H1 (cell line): ENCODE measurements around the gene FAM149A. TPM values are rescaled to one million over a fixed set of nuclear protein-coding genes. Genes with fewer than 3 reads are reported as not detected.

Experiments
- CTCF ChIA-PET: fragments of 300-600 bp; sonication (Branson Sonifier 250); formaldehyde crosslinking; loops from one replicate; lab custom pipeline; 2021; ENCODE audit not compliant: partially characterized antibody; lab: Charles Lee
- POLR2A ChIA-PET: fragments of 300-600 bp; sonication (Branson Sonifier 250); formaldehyde crosslinking; loops from one replicate; lab custom pipeline; 2021; ENCODE audit warnings: inconsistent platforms; ENCODE audit not compliant: partially characterized antibody; lab: Charles Lee
- DNase-seq, 2 experiments: peaks; one replicate each; pipeline versions ENCODE4 v3.0.0 to v3.0.0-alpha.2; 2010 to 2022; ENCODE audit warnings: low spot score in 2 of 2, low read depth in 1 of 2, mixed read lengths in 1 of 2
- FAIRE-seq: peaks from 2 replicates; lab custom pipeline; 2011; peaks lifted over from hg19 to GRCh38; lab: Jason Lieb, UNC
- H2AFZ ChIP-seq: 2 replicates; pipeline ENCODE4 v1.8.1; 2012; ENCODE audit warnings: low read length, inconsistent platforms
- H2AK5ac ChIP-seq: 2 replicates; pipeline ENCODE4 v1.6.1; 2013; ENCODE audit warnings: low read depth, low read length
- H2BK120ac ChIP-seq: replicated peaks from 2 replicates; pipeline ENCODE3; 2013; ENCODE audit warnings: low read depth, low read length, inconsistent platforms
- H2BK12ac ChIP-seq: 2 replicates; pipeline ENCODE4 v1.6.1; 2013; ENCODE audit warnings: low read depth, low read length
- H2BK15ac ChIP-seq: 2 replicates; pipeline ENCODE4 v1.6.1; 2013; ENCODE audit warnings: low read length
- H2BK20ac ChIP-seq: 2 replicates; pipeline ENCODE4 v1.6.1; 2013; ENCODE audit warnings: low read length
- H2BK5ac ChIP-seq: 2 replicates; pipeline ENCODE4 v1.6.1; 2013; ENCODE audit warnings: low read depth, low read length
- H3K14ac ChIP-seq: 2 replicates; pipeline ENCODE4 v1.6.1; 2013; ENCODE audit warnings: inconsistent platforms; ENCODE audit not compliant: insufficient read length
- H3K18ac ChIP-seq: 2 replicates; pipeline ENCODE4 v1.6.1; 2013; ENCODE audit warnings: low read length; ENCODE audit errors: extremely low read depth
- H3K23ac ChIP-seq: 2 replicates; pipeline ENCODE4 v1.6.1; 2013; ENCODE audit warnings: inconsistent platforms; ENCODE audit not compliant: insufficient read length
- H3K23me2 ChIP-seq: 2 replicates; pipeline ENCODE4 v1.6.1; 2013; ENCODE audit warnings: low read depth, low read length
- H3K27ac ChIP-seq: 2 replicates; pipeline ENCODE4 v1.6.1; 2011; ENCODE audit warnings: low read depth, low read length, inconsistent platforms
- H3K27me3 ChIP-seq, 4 experiments: replicated peaks in 1 of 4; 1 replicate in 1 of 4; 2 replicates in 3 of 4; pipeline versions ENCODE4 v1.6.1 to v1.8.1; 2011 to 2013; ENCODE audit warnings: low read length in 3 of 4, mild to moderate bottlenecking in 3 of 4, inconsistent platforms in 2 of 4, mixed read lengths in 2 of 4, moderate library complexity in 1 of 4; ENCODE audit not compliant: control insufficient read depth in 3 of 4, insufficient read depth in 3 of 4; ENCODE audit errors: extremely low read depth in 1 of 4
- H3K36me3 ChIP-seq, 4 experiments: 2 replicates each; pipeline versions ENCODE4 v1.6.1 to v1.8.1; 2011 to 2013; ENCODE audit warnings: mild to moderate bottlenecking in 4 of 4, low read length in 3 of 4, moderate library complexity in 2 of 4, control low read depth in 1 of 4, inconsistent platforms in 1 of 4; ENCODE audit not compliant: insufficient read depth in 4 of 4, control insufficient read depth in 2 of 4
- H3K4ac ChIP-seq: replicated peaks from 2 replicates; pipeline ENCODE3; 2013; ENCODE audit warnings: low read length, low read depth, mixed read lengths, inconsistent platforms; ENCODE audit not compliant: insufficient read length
- H3K4me1 ChIP-seq, 4 experiments: replicated peaks in 1 of 4; 1 replicate in 1 of 4; 2 replicates in 3 of 4; pipeline versions ENCODE4 v1.6.1 to v1.8.1; 2011 to 2013; ENCODE audit warnings: low read length in 3 of 4, inconsistent platforms in 2 of 4, mixed read lengths in 1 of 4; ENCODE audit not compliant: insufficient read depth in 4 of 4, control insufficient read depth in 3 of 4
- H3K4me2 ChIP-seq, 2 experiments: 2 replicates each; pipeline versions ENCODE4 v1.6.1 to v1.8.1; 2011 to 2013; ENCODE audit warnings: low read depth in 2 of 2, low read length in 2 of 2, control low read depth in 1 of 2, inconsistent platforms in 1 of 2, mild to moderate bottlenecking in 1 of 2; ENCODE audit not compliant: insufficient read depth in 1 of 2
- H3K4me3 ChIP-seq, 4 experiments: fragments of 200-600, 300-600 bp in 1 of 4; sonication (generic), shearing (Covaris generic), sonication (Bioruptor Twin) in 1 of 4; 2 replicates each; pipeline versions ENCODE4 v1.5.1 to v1.8.1; 2011 to 2016; ENCODE audit warnings: low read length in 4 of 4, low read depth in 3 of 4, control low read depth in 2 of 4, inconsistent platforms in 2 of 4, mild to moderate bottlenecking in 2 of 4, mixed read lengths in 1 of 4, moderate library complexity in 1 of 4; ENCODE audit not compliant: insufficient read depth in 2 of 4; ENCODE audit errors: extremely low read depth in 1 of 4
- H3K56ac ChIP-seq: replicated peaks from 2 replicates; pipeline ENCODE3; 2013; ENCODE audit warnings: low read depth, mild to moderate bottlenecking, mixed read lengths, low read length, inconsistent platforms; ENCODE audit not compliant: insufficient read length
- H3K79me1 ChIP-seq: 2 replicates; pipeline ENCODE4 v1.6.1; 2013; ENCODE audit warnings: low read depth, low read length, control low read depth
- H3K79me2 ChIP-seq, 2 experiments: 2 replicates each; pipeline versions ENCODE4 v1.6.1 to v1.8.1; 2012 to 2013; ENCODE audit warnings: low read length in 2 of 2, mild to moderate bottlenecking in 2 of 2, inconsistent platforms in 1 of 2; ENCODE audit not compliant: insufficient read depth in 2 of 2, control insufficient read depth in 1 of 2
- H3K9ac ChIP-seq, 4 experiments: replicated peaks in 1 of 4; 1 replicate in 1 of 4; 2 replicates in 3 of 4; pipeline versions ENCODE4 v1.6.1 to v1.8.1; 2011 to 2013; ENCODE audit warnings: low read depth in 3 of 4, low read length in 3 of 4, control low read depth in 2 of 4, mild to moderate bottlenecking in 2 of 4, moderate library complexity in 2 of 4, inconsistent platforms in 1 of 4; ENCODE audit errors: extremely low read depth in 1 of 4
- H3K9me3 ChIP-seq, 2 experiments: 2 replicates each; pipeline versions ENCODE4 v1.6.1 to v1.8.1; 2012 to 2013; ENCODE audit warnings: mild to moderate bottlenecking in 2 of 2, moderate library complexity in 2 of 2, control low read depth in 1 of 2, inconsistent platforms in 1 of 2, low read depth in 1 of 2, low read length in 1 of 2, mixed read lengths in 1 of 2; ENCODE audit not compliant: insufficient read depth in 2 of 2
- H4K20me1 ChIP-seq, 2 experiments: replicated peaks in 1 of 2; 2 replicates each; pipeline versions ENCODE3 to v1.8.1; 2011 to 2013; ENCODE audit warnings: inconsistent platforms in 2 of 2, low read length in 2 of 2, mild to moderate bottlenecking in 1 of 2; ENCODE audit not compliant: insufficient read depth in 2 of 2, control insufficient read depth in 1 of 2
- H4K5ac ChIP-seq: 2 replicates; pipeline ENCODE4 v1.6.1; 2013; ENCODE audit warnings: low read length, low read depth, mixed read lengths, inconsistent platforms; ENCODE audit not compliant: insufficient read length
- H4K8ac ChIP-seq: 2 replicates; pipeline ENCODE4 v1.8.0; 2013; ENCODE audit warnings: mild to moderate bottlenecking, moderate library complexity, low read length, inconsistent platforms; ENCODE audit not compliant: insufficient read depth; ENCODE audit errors: extremely low read depth
- H4K91ac ChIP-seq: replicated peaks from 2 replicates; pipeline ENCODE3; 2013; ENCODE audit warnings: low read length, mixed read lengths, inconsistent platforms; ENCODE audit not compliant: insufficient read length
- ASH2L ChIP-seq: fragments of 200-600, 300-600 bp; sonication (generic); IDR thresholded peaks from one replicate; pipeline ENCODE4 v1.7.1; 2017; ENCODE audit warnings: low read length
- E2F6 ChIP-seq: IDR thresholded peaks from 2 replicates; pipeline ENCODE4 v1.6.1; 2012; ENCODE audit warnings: inconsistent platforms
- HDAC6 ChIP-seq: IDR thresholded peaks from one replicate; pipeline ENCODE4 v1.7.1; 2012; ENCODE audit warnings: low read depth, mild to moderate bottlenecking, inconsistent platforms, low read length, moderate library complexity
- KDM1A ChIP-seq: fragments of 200-600, 300-600 bp; sonication (generic); IDR thresholded peaks from 2 replicates; pipeline ENCODE4 v1.7.1; 2016; ENCODE audit warnings: mild to moderate bottlenecking, low read length, borderline replicate concordance
- KDM4A ChIP-seq: IDR thresholded peaks from one replicate; pipeline ENCODE4 v1.7.1; 2012; ENCODE audit warnings: low read depth, mild to moderate bottlenecking, moderate library complexity, low read length, inconsistent platforms; ENCODE audit not compliant: severe bottlenecking
- MAFK ChIP-seq: IDR thresholded peaks from 2 replicates; pipeline ENCODE4 v1.6.1; 2012; ENCODE audit warnings: low read depth, mild to moderate bottlenecking, improper control_type of control experiment, low read length
- PHF8 ChIP-seq: fragments of 200-600 bp; sonication (generic); conservative IDR thresholded peaks from 2 replicates; pipeline ENCODE4 v1.7.1; 2012; ENCODE audit warnings: low read depth, mild to moderate bottlenecking, inconsistent platforms, low read length, moderate library complexity
- RAD21 ChIP-seq, 2 experiments: IDR thresholded peaks in 1 of 2; conservative IDR thresholded peaks in 1 of 2; 2 replicates each; pipeline ENCODE4 v1.6.1; 2011; ENCODE audit warnings: low read depth in 2 of 2, low read length in 2 of 2, improper control_type of control experiment in 1 of 2, inconsistent platforms in 1 of 2, mild to moderate bottlenecking in 1 of 2, moderate library complexity in 1 of 2
- RNF2 ChIP-seq: fragments of 200-900, 300-1000 bp; sonication (generic); IDR thresholded peaks from 2 replicates; pipeline ENCODE4 v1.7.1; 2016; ENCODE audit warnings: borderline replicate concordance, low read depth, mild to moderate bottlenecking, antibody characterized with exemption, low read length; ENCODE audit not compliant: poor library complexity, severe bottlenecking; ENCODE audit errors: missing control alignments
- TAF7 ChIP-seq: optimal IDR thresholded peaks from 2 replicates; pipeline ENCODE3; 2011; ENCODE audit warnings: low read depth, mild to moderate bottlenecking, inconsistent platforms, low read length, moderate library complexity, borderline replicate concordance
- WGBS, 2 experiments: shearing (Covaris generic) in 1 of 2; methylation state at CpG; one replicate each; pipeline versions ENCODE4 v1.1.6 to v1.1.7; 2013 to 2015; ENCODE audit warnings: low lambda C conversion rate in 2 of 2, mixed read lengths in 2 of 2, inconsistent platforms in 1 of 2, low coverage in 1 of 2, missing lambda C conversion rate in 1 of 2; ENCODE audit not compliant: insufficient replicate concordance in 2 of 2, insufficient coverage in 1 of 2, insufficient read length in 1 of 2; ENCODE audit errors: extremely low coverage in 1 of 2, missing lambda C conversion rate in 1 of 2; 5-methylcytosine and 5-hydroxymethylcytosine counted together
- polyA plus RNA-seq, 7 experiments: library from polyadenylated mRNA; depleted of rRNA in 3 of 7; stranded (reverse) in 5 of 7; unstranded in 2 of 7; fragments of >200 nt in 5 of 7; fragments of 200-250 nt in 2 of 7; gene quantifications; 1 replicate in 5 of 7; 2 replicates in 1 of 7; 4 replicates in 1 of 7; pipeline versions ENCODE4 v1.2.1 to v1.2.3, GENCODE V29; 2011 to 2013; ENCODE audit warnings: missing spikeins in 2 of 7, mixed read lengths in 2 of 7
- total RNA-seq: library from RNA; stranded (reverse); fragmentation: NEBNext Ultra II Directional; extraction: Animal tissue kit (Norgen Biotek cat#: 25700); gene quantifications from 2 replicates; pipeline ENCODE4 v1.2.1, GENCODE V29; 2021

The FAM149A gene
- total and polyA plus RNA-seq, 2 of the 8 experiments (the other 6 are each of a cell fraction or from before 2014, with no cell fraction given), result 6.1 to 8.5 TPM

GRCh38 chr4:186170966-186171365 lies 66.5 kb downstream of the FAM149A start:
- Histone ChIP-seq H3K36me3 (no peaks in the 10 kb centered on the region), H3K4ac (no peak overlapping the region), H3K56ac (no peak overlapping the region), H4K8ac (no peak overlapping the region), H3K79me2 (no peaks in the 10 kb centered on the region), H3K23ac (no peak overlapping the region), H2BK120ac (no peak overlapping the region), H3K9ac (no peak overlapping the region), H3K18ac (no peak overlapping the region), H2AK5ac (no peak overlapping the region), H2BK12ac (no peak overlapping the region; the same call in 1 of the 2 replicates), H2BK20ac (no peak overlapping the region), H3K23me2 (no peaks in the 10 kb centered on the region), H4K5ac (no peak overlapping the region), H2AFZ (no peak overlapping the region), H2BK15ac (0 out of 2 replicates have a peak overlapping the region, but pooled peaks have one; percentile 23), H3K79me1 (no peaks in the 10 kb centered on the region), H4K91ac (no peak overlapping the region), H3K14ac (no peak overlapping the region), H3K9me3 (no peaks in the 10 kb centered on the region), H3K27ac (no peak overlapping the region), H3K27me3 (no peaks in the 10 kb centered on the region), H3K4me3 (no peak overlapping the region), H3K4me2 (no peak overlapping the region), H3K4me1 (no peaks in the 10 kb centered on the region; a peak in 1 of 7 replicates), H4K20me1 (no peaks in the 10 kb centered on the region), H2BK5ac (no peak overlapping the region)
- TF ChIP-seq TAF7 (no peak), RAD21 (IDR thresholded peaks at IDR 0.05 in 1 of 2, conservative IDR thresholded peaks at IDR 0.05 in 1 of 2; ENCODE audit: low read depth in 2 of 2, low read length in 2 of 2) (no peak), KDM1A (no peak), E2F6 (no peak), PHF8 (no peak), ASH2L (no peak), HDAC6 (no peak), RNF2 (no peak), KDM4A (no peak), MAFK (no peak)
- CTCF ChIA-PET, result interaction anchor here (0.6 to 2.2 kb wide), 8 partner anchors 7 to 734 kb away, joined by 3 to 8 read pairs (median 6); no protein-coding TSS in a partner anchor
- FAIRE-seq, result no peak
- 85% methylated on average over 13 of the region's 13 CpGs; no CpG with 5 or more reads in 1 of the 2 experiments for WGBS, 2 experiments
- POLR2A ChIA-PET, result interaction anchor here (1.1 to 1.2 kb wide), 2 partner anchors 9 to 16 kb away, joined by 3 read pairs; no protein-coding TSS in a partner anchor
- no peak for DNase-seq
